Measurements from ENCODE around the gene TTN. TPM values are rescaled to one million over a fixed set of nuclear protein-coding genes. Genes with fewer than 3 reads are reported as not detected.

TTN gene
- total and polyA plus RNA-seq, 2 experiments from 2014 or later, result 12.5 to 15.7 TPM

- H3K4me3 Mint-ChIP-seq, result no peak overlapping the region
- ATAC-seq (no peak), DNase-seq (ENCODE audit: low spot score) (no peak)
- no peak overlapping the region for H3K27ac Mint-ChIP-seq
- no peak overlapping the region for H3K4me3 ChIP-seq
- no peaks in the 10 kb centered on the region for H4K20me1 ChIP-seq (replicated peaks; ENCODE audit: insufficient read depth)
- no peaks in the 10 kb centered on the region for H3K36me3 Mint-ChIP-seq (ENCODE audit: low read depth)
- no peaks in the 10 kb centered on the region for H3K79me2 ChIP-seq (replicated peaks; ENCODE audit: insufficient read depth)
- H3K27me3 ChIP-seq (ENCODE audit: insufficient read depth), result no peaks in the 10 kb centered on the region
- H3K4me2 ChIP-seq, result no peak overlapping the region
- no peak overlapping the region for H3K27ac ChIP-seq (ENCODE audit: low read depth)
- no peaks in the 10 kb centered on the region for H3F3A ChIP-seq (replicated peaks; ENCODE audit: low read depth)
- no peak for TF ChIP-seq REST (IDR thresholded peaks at IDR 0.05; ENCODE audit: unreplicated experiment)
- no peak for TF ChIP-seq ZNF331 (CRISPR knock-in tag; IDR thresholded peaks at IDR 0.05; ENCODE audit: low read depth)
- no peak for TF ChIP-seq STAT1 (IDR thresholded peaks at IDR 0.05; ENCODE audit: unreplicated experiment)
- TF ChIP-seq, protein P1, sequence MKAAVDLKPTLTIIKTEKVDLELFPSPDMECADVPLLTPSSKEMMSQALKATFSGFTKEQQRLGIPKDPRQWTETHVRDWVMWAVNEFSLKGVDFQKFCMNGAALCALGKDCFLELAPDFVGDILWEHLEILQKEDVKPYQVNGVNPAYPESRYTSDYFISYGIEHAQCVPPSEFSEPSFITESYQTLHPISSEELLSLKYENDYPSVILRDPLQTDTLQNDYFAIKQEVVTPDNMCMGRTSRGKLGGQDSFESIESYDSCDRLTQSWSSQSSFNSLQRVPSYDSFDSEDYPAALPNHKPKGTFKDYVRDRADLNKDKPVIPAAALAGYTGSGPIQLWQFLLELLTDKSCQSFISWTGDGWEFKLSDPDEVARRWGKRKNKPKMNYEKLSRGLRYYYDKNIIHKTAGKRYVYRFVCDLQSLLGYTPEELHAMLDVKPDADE (IDR thresholded peaks at IDR 0.05), result no peak
- TF ChIP-seq EZH2 (IDR thresholded peaks at IDR 0.05; ENCODE audit: low read depth, unreplicated experiment), result no peak
- no peak for TF ChIP-seq NANOG (IDR thresholded peaks at IDR 0.05; ENCODE audit: borderline replicate concordance)
- no peak for TF ChIP-seq ZNF462 (CRISPR knock-in tag; IDR thresholded peaks at IDR 0.05)
- TF ChIP-seq CREB1 (CRISPR knock-in tag; IDR thresholded peaks at IDR 0.05; ENCODE audit: low read depth), result no peak
- no peak for TF ChIP-seq JUNB (IDR thresholded peaks at IDR 0.05; ENCODE audit: unreplicated experiment)
- no peak for TF ChIP-seq POLR2AphosphoS5 (IDR thresholded peaks at IDR 0.05; ENCODE audit: low read depth)
- no peak for TF ChIP-seq EZH2phosphoT487 (IDR thresholded peaks at IDR 0.05; ENCODE audit: unreplicated experiment)
- TF ChIP-seq, protein P2, sequence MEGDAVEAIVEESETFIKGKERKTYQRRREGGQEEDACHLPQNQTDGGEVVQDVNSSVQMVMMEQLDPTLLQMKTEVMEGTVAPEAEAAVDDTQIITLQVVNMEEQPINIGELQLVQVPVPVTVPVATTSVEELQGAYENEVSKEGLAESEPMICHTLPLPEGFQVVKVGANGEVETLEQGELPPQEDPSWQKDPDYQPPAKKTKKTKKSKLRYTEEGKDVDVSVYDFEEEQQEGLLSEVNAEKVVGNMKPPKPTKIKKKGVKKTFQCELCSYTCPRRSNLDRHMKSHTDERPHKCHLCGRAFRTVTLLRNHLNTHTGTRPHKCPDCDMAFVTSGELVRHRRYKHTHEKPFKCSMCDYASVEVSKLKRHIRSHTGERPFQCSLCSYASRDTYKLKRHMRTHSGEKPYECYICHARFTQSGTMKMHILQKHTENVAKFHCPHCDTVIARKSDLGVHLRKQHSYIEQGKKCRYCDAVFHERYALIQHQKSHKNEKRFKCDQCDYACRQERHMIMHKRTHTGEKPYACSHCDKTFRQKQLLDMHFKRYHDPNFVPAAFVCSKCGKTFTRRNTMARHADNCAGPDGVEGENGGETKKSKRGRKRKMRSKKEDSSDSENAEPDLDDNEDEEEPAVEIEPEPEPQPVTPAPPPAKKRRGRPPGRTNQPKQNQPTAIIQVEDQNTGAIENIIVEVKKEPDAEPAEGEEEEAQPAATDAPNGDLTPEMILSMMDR (conservative IDR thresholded peaks at IDR 0.05; ENCODE audit: low read depth in 2 of 2), result no peak
- no peak for TF ChIP-seq ZNF114 (CRISPR knock-in tag; IDR thresholded peaks at IDR 0.05)
- no peaks in the 10 kb centered on the region; the same call in 1 of the 2 replicates for H3K36me3 ChIP-seq (ENCODE audit: insufficient read depth)
- peaks cover 2% of the 10 kb centered on the region for H3K27me3 Mint-ChIP-seq (ENCODE audit: insufficient read depth, low read depth, poor library complexity)
- no peak overlapping the region for H2AFZ ChIP-seq
- no peaks in the 10 kb centered on the region for H3K9me3 Mint-ChIP-seq
- no peaks in the 10 kb centered on the region for H3K4me1 ChIP-seq (ENCODE audit: insufficient read depth)
- H3K4me1 Mint-ChIP-seq, result no peaks in the 10 kb centered on the region
- no peaks in the 10 kb centered on the region for H3K9me2 ChIP-seq (ENCODE audit: insufficient read depth)
These were observed 43.1 kb downstream of the TTN start for GRCh38 chr2:178764097-178764496.
